HS-5 (cell line): ENCODE results near the gene FDCSP.
"Not testable (repeated sequence)": the region's sequence is repeated elsewhere in the genome, so short reads cannot be mapped to it uniquely, and the experiment has no call there.

ENCODE experiments used
- DNase-seq: peaks from one replicate; pipeline ENCODE4 v3.0.0-alpha.2; 2012; ENCODE audit warnings: low read depth

The FDCSP gene

DNA sequence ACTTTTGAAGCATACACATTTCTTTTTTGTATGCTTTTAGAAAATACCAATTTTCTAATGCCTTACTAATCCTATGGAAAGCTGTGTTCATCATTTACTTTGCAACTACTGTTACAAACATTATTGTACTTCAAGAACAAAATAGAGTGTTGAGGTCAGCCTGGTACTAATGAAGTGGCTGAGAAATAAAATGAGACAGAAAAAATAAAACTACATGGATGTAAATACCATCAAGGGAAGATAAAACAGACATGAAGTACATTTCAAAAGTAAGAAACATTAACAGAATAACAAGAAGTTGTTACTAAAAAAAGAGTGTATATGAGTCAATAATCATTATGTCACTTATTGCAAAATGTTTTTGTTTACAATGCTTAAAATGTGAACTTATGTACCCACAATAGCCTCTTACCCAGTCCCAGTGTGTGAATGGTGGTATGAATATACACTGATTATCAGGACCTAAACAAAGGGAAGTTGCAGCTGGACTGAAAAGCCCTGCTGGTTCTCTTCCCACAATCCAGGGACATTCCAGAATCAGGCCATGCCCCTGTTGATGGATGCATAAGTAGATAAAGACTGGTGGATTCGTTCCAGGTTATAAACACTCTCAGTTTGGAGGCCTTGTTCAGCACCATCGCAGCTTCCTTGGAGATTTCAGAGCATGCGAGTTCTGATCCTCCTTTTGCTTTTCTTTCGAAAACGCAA, 14.1 kb downstream of the FDCSP start:
- DNase-seq: no peak

GRCh38 chr4:70242297-70242696, 16.4 kb downstream of the FDCSP start, which contains the start of gene CSN3:
Gene CSN3 (plus strand): TSS chr4:70242597. CDS start chr4:70244820, 2,223 bp downstream.
- DNase-seq: not testable (repeated sequence)

DNA sequence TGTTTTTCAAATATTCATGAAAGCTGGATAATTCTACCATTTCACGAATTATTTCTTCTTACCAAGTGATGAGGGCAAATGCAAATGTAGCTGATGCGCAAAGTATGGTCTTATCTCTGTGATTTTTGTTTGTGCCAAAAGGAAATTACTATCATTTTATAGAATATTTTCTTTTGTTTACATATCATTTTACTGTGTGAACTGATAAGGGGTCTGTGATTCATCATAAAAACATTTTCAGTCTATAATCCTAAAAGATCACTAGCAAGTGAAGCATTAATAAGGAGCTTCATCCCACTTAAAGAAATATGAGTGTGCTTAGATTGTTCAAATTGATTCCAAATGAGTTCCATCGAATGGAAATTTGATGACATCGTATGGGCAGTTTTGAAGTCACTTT, 17.2 kb downstream of the FDCSP start:
- no peak for DNase-seq

DNA sequence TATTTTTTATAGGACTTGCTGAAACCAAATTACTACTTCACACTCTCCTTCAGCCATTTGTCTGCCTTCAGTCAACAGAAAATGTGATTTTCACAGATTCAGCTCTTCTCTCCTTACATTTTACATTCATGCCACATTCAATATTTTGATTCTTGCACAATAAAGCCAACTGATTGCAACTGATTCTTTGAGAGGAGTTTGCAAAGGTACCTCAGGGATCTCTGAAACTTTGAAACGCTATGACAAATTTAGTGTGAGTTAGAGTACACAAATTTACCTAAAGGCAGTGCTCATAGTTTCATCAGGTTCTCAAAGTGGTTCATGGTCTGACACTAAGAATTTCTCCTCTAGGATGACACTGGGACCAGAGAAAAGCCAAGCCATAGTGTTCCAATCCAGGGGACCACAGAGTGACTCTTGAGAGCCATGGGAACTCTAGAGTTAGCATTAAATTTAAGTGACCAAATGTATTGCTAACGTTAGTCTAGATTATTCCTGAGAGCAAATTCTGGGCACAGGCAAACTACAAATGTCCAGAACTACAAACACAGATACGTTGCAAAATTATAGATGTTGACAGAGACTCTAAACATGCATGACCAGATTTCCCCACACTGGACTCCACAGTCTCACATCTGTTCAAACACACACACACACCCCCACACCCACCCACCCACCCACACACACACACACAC, 25.5 kb downstream of the FDCSP start:
- DNase-seq: no peak

GRCh38 chr4:70251945-70252277, 26.0 kb downstream of the FDCSP start:
- no peak for DNase-seq

DNA sequence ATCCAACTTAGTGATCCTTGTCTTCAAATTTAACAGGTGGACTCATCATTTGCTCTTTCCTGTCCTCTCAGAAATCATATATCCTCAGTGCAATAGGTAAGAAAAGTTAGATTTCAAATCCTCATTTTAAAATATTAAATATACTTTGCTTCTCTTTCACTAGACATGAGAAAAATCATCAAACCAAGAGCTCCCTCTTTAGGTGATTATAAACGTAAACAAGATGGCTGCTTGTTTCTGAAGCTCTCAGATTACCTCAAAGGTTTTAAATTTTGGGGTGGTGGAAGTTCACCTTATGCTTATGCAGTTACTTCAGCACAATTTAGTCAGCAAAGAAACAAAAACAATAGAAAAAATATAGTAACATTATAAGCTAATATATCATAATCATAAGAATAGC, 43.8 kb downstream of the FDCSP start:
- DNase-seq: no peak

- no peak for DNase-seq
Observed at GRCh38 chr4:70277121-70277520, 51.2 kb downstream of the FDCSP start.

DNA sequence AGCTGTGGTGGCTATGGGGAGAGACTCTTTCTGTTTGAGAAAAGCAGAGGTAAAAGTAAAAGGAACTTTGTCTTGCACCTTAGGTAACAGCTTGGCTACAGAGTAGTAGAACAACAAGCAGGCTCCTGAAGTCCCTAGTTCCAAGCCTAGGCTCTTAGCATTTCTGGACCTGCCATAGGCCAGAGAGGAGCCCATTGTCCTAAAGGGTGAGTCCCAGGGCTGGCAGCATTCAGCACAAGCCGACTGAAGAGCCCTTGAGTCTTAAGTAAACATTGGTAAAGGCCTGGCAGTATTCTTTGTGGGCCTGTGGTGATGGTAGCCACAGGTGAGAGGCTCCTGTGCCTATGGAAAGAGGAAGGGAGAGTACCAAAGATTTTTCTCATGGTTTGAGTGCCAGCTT, 54.6 kb downstream of the FDCSP start:
- no peak for DNase-seq
